SH-SY5Y (cell line): ENCODE results near the gene CAMTA1.

Experiments
- GATA2 ChIP-seq: IDR thresholded peaks from 2 replicates; pipeline ENCODE4 v1.6.1; 2011; ENCODE audit warnings: mild to moderate bottlenecking, low read depth, low read length
- GATA3 ChIP-seq: IDR thresholded peaks from 2 replicates; pipeline ENCODE4 v1.6.1; 2011; ENCODE audit warnings: low read depth, mild to moderate bottlenecking, low read length, moderate library complexity

CAMTA1 gene

DNA sequence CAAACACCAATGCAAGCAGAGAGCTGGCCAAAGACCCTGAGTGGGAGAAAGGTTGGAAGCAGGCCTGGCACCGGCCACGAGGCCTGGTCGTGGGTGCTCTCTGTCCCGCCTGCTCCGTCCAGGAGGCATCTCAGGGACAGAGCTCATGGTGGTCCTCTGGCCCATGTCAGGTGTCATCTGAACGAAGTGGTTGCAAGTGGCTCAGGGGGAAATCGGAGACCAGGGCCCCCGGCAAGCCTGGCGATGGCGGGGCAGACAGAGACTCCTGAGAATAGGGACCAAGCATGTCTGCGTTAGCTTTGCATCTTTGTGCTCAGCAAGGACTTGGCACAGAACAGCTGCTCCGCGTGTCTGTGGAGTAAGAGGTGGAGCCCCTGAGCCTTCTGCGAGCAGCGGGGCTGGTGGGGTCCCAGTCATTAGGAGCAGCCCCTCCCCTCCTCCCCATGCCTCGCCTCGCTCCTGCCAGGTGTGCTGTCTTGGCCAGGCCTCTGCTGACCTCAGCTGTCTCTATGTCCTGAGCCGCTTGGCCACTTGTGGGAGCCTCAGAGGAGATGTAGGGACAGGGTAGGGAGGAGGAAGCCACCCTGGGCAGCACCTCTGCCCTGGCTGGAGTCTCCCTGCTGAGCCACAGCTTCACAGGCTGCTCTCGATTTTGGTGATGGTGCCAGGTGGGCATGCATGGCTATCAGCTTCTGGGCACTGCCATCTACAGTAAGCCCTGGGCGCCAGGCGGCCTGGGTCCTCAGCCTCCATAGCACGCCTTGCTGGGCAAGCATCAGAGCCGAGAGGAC lies 622.9 kb downstream of the CAMTA1 start:
- no peak for TF ChIP-seq GATA2
- TF ChIP-seq GATA3: no peak

DNA sequence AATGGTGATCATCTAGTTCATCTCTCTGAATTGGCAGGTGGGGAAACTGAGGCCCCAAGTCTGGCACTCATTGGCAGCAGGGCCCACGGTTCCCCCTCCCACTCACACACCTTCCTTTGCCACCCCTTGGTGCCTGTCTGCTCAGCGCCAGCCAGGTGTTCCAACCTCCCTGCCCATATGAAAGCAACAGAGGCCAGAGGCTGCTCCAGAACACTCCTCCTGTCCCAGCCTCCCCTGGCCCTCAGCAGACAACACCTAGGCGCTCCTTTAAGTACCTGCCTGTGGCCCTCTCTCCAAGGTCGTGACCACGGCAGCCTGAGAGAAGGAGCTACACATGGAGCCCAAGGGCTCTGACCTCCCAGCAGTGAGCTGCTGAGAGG lies 623.5 kb downstream of the CAMTA1 start:
- no peak for TF ChIP-seq GATA3
- TF ChIP-seq GATA2: no peak

DNA sequence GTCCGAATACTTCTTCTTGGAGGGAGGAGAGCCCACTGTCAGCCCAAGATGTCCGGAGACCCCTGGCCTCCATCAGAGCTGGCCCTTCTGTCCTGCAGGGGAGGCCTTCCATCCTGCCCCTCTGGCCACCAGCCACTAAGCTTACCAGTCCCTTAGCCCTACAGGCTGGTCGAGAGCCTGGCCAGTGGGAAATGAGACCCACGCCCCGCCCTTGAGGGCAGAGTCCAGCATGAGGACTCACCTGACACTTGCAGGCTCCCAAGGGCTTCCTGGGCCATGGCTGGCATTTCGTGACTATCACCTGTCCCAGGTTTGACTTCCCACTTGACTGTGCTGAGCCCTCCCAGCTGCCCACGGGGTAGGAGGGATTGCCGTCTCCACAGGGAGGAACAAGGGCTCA lies 624.0 kb downstream of the CAMTA1 start:
- TF ChIP-seq GATA3 (no peak), GATA2 (no peak)

DNA sequence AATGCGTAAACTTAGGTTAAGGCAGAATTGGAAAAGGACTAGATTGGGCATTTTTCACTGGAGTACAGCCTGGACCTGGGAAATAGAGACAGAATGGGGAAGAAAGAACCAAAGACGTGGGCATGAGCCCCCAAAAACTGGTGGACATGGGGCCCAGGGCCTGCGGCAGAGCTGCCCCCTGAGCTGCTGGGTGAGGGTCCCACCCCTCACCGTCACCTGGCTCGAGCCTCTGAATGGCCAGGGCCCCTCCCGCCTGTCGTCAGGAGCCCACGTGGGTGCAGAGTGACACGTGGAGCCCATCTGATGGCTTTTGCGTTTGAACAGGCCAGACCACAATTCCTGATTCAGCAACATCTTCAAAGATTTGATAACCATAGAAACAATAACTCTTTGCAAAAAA lies 624.9 kb downstream of the CAMTA1 start:
- no peak for TF ChIP-seq GATA2
- TF ChIP-seq GATA3: no peak

DNA sequence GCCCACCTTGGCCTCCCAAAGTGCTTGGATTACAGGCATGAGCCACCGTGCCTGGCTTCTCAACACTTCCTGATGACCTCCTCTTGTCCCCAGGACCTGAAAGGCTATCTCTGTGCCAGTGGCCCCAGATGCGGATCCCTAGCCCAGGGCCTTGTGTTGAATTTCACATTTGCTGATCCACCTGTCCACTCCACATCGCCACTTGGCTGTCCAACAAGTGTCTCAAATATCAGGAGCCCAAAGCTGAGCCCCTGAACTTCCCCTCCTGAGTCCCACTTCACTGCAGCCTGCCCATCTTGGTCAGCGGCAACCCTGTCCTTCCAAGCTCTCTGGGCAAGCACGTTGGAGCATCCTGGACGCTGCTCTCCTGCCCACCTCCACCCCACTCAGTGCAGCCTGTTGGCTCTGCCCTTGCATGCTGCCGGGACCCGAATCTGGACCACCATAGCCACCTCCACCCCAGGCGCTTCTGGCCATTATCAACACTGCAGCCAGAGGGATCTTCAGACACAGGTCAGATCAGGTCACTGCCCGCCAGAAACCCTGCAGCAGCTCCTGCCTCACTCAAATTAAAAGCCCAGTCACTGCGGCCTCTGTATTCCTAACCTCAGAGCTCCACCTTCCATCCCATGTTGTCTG lies 633.3 kb downstream of the CAMTA1 start:
- TF ChIP-seq GATA3: no peak
- no peak for TF ChIP-seq GATA2

GRCh38 chr1:7420098-7420445 lies 634.8 kb downstream of the CAMTA1 start:
- no peak for TF ChIP-seq GATA3
- TF ChIP-seq GATA2: no peak

DNA sequence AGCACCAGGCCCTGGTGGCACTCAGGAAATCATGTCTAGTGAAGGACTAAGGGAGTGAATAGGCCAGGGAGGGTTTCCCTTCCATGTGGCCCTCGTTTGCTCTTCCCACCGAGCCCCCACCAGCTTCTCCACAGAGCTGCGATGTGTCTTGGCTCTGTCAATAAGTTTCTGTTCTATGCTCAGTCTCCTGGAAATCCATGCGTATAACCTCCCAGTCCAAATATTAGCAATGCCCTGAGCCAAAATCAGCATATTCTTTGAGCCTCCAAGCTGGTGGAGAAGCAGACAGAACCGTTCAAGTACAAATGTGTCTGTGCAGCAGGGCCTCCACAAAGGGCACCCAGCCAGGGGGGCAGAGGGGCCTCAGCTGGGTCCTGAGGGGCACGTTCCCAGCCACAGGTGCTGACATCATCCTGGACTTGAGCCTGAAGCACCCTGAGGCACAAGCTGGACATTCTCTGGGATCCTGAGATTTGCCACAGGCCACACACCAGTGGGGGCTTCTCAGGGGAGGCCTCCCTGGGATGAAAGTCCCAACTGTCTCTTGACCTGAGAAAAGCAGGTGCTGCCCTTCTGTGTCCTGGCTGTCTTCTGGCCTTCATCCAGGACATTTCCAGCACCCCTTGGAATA lies 635.3 kb downstream of the CAMTA1 start:
- no peak for TF ChIP-seq GATA2
- TF ChIP-seq GATA3: no peak

- TF ChIP-seq GATA2 (no peak), GATA3 (no peak)
These were observed 636.3 kb downstream of the CAMTA1 start for GRCh38 chr1:7421471-7422075.

DNA sequence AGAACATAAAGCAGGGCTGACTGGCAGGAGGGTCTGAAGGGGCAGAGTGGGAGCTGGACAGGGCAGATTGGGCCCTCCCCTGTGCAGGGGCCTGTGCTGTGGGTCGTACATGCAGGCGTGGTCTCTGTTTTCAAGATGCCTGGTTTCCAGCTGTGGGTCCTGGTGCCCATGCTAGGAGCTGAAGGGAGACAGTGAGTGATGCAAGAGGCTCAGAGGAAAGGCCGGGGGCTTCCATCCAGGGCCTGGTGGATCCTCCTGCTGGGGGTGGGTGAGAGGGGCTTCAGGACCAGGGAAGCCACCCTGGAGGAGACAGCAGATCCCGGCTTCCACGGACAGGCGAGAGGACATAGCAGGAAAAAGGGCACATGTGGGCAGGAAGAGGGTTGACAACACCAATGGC lies 636.8 kb downstream of the CAMTA1 start:
- TF ChIP-seq GATA2 (no peak), GATA3 (no peak)

- TF ChIP-seq GATA2: no peak
- TF ChIP-seq GATA3: no peak
These were observed 637.3 kb downstream of the CAMTA1 start for GRCh38 chr1:7422561-7422960.

DNA sequence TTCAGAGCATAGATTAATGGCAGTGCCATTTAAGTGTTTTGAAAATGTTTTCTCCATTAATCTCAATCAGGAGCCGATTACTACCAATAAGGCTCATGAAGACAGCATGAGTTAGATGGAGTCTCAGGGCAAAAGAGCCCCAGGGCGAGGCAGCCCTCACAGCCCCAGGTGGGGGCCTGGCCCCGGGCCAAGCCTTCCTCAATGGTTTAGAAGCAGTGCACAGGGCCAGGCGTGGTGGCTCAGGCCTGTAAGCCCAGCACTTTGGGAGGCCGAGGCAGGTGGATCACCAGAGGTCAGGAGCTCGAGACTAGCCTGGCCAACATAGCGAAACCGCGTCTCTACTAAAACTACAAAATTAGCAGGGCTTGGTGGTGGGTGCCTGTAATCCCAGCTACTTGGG lies 637.7 kb downstream of the CAMTA1 start:
- TF ChIP-seq GATA3: no peak
- TF ChIP-seq GATA2: no peak

DNA sequence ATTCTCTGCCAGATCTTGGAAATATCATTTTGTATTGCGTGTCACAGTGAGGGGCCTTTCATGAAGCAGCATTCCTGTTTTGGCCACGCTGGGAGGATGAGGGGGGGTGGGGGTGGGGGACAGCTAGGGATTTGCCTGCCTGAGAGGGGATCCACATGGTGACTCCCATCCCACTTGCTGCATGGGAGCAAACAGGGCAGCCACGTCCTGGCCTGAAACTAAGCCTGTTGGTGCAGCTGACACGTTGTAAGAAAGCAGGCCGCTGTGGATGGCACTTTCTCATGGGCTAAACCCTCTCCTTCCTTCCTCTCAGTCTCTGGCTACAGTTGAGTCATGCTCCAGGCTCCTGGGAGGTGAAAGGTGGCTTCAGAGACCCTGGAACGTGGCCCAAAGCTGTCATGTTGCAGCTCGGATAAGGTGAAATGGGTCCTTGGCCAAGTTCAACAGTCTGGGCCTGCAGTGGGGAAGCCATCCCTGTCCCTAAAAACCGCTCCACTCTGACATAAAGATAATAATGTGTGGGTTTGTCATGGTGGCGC lies 639.2 kb downstream of the CAMTA1 start:
- TF ChIP-seq GATA3 (no peak), GATA2 (no peak)

DNA sequence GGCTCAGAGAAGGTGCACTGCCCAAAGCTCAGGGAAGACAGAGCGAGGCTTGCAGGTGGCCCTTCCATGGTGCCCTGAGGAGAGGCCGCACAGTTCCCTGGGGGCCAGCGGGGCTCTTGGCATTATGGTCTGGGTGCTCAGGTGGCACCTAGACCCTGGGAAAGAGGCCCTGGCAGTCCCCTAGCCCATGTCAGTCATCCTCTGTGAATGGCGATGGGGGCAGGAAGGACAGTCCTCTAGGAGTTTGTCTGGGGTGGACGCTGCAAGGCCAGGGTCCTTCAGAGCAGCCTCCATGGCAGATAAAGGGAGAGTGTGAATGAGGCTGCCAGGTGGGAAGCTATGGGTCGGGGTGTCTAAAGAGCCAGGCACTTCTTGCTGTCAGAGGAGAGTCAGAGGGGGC lies 640.0 kb downstream of the CAMTA1 start:
- TF ChIP-seq GATA3 (no peak), GATA2 (no peak)

GRCh38 chr1:7425771-7426170 lies 640.5 kb downstream of the CAMTA1 start:
- no peak for TF ChIP-seq GATA2
- TF ChIP-seq GATA3: no peak

GRCh38 chr1:7426780-7427604 lies 641.7 kb downstream of the CAMTA1 start:
- TF ChIP-seq GATA3: no peak
